Nephron progenitor cell (in vitro differentiated cells): ENCODE data around the gene LRRC34.

ENCODE experiments used
- DNase-seq: peaks from one replicate; pipeline ENCODE4 v3.0.0; 2021
- H3K27ac Mint-ChIP-seq: 2 replicates; pipeline ENCODE4 v1.8.0; 2021; ENCODE audit warnings: mild to moderate bottlenecking, moderate library complexity, mixed read lengths
- H3K27me3 Mint-ChIP-seq: 2 replicates; pipeline ENCODE4 v1.8.0; 2021; ENCODE audit warnings: mild to moderate bottlenecking, low read depth, mixed read lengths; ENCODE audit not compliant: poor library complexity
- H3K36me3 Mint-ChIP-seq: 2 replicates; pipeline ENCODE4 v1.8.0; 2021; ENCODE audit warnings: low read depth, mixed read lengths
- H3K4me1 Mint-ChIP-seq: 2 replicates; pipeline ENCODE4 v1.8.0; 2021; ENCODE audit warnings: mixed read lengths
- H3K4me3 Mint-ChIP-seq: 2 replicates; pipeline ENCODE4 v1.8.0; 2021; ENCODE audit warnings: mild to moderate bottlenecking, moderate library complexity, mixed read lengths
- H3K9me3 Mint-ChIP-seq: 2 replicates; pipeline ENCODE4 v1.8.0; 2021; ENCODE audit warnings: mild to moderate bottlenecking, moderate library complexity, mixed read lengths
- CTCF ChIP-seq: fragments of 200-600 bp; sonication (generic); IDR thresholded peaks from 2 replicates; pipeline ENCODE4 v1.5.0; 2021; ENCODE audit warnings: antibody characterized with exemption

Gene LRRC34

DNA sequence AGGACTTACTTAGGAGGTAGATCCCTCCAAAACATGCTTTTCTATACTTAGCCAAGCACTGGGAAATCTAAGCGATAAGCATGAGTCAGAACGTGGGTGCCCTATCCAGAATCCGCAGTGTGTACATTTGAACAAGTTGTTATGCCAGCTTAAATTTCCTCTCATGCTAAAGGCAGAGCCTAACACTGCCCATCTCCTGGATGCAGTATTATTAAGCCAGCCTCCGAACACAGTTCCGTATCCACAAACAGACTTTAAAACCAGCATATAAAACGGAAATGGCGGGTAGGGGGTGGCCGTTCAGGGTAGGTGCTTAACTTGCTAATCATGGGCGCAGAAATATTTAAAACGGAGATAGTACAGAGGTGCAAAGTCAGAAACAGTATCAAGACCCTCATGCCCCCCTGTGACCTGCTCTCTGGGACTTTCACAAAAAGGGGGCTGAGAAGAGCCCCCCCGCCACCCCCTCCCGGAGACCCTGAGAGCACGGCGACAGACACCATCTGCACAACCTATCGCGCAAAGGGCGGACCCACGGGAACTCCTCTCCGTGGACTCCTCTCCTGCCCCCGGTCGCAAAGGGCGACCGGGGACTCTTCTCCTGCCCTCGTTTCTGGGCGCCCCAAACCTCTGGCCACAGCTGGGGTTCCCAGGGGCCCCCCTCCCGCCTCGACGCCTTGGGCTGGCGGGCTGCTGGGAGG lies 923 bp downstream of the LRRC34 start:
- H3K27me3 Mint-ChIP-seq = peaks cover 9% of the 10 kb centered on the region
- peaks cover 40% of the 10 kb centered on the region for H3K9me3 Mint-ChIP-seq
- TF ChIP-seq CTCF = no peak
- no peak overlapping the region for H3K27ac Mint-ChIP-seq
- peaks cover 4% of the 10 kb centered on the region for H3K36me3 Mint-ChIP-seq
- DNase-seq = no peak
- peaks cover 19% of the 10 kb centered on the region for H3K4me1 Mint-ChIP-seq
- H3K4me3 Mint-ChIP-seq = peak overlapping the region; percentile 84

GRCh38 chr3:169809230-169809795 lies 3.4 kb downstream of the LRRC34 start:
- no peak overlapping the region for H3K27ac Mint-ChIP-seq
- peaks cover 5% of the 10 kb centered on the region for H3K27me3 Mint-ChIP-seq
- peaks cover 19% of the 10 kb centered on the region for H3K4me1 Mint-ChIP-seq
- no peak for DNase-seq
- TF ChIP-seq CTCF = no peak
- no peak overlapping the region for H3K4me3 Mint-ChIP-seq
- peaks cover 12% of the 10 kb centered on the region for H3K36me3 Mint-ChIP-seq
- peaks cover 16% of the 10 kb centered on the region for H3K9me3 Mint-ChIP-seq

DNA sequence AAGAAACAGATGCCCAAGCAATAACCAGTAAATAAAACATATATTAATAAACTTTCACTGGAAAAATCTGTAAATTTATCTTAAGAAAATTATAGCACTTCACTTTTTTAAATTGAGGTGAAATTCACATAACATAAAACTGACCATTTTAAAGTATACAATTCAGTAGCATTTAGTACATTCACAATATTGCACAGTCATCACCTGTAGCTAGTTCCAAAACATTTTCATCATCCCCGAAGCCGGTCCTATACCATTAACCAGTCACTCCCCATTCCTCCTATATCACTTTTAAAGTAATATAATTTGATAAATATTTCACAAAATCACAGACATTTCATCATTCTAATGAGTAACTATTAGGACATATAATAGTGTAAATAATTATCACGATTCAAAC lies 8.0 kb downstream of the LRRC34 start:
- Mint-ChIP-seq H3K4me1 (no peaks in the 10 kb centered on the region), H3K9me3 (no peaks in the 10 kb centered on the region), H3K27ac (no peak overlapping the region), H3K4me3 (no peak overlapping the region), H3K36me3 (peaks cover 22% of the 10 kb centered on the region), H3K27me3 (no peaks in the 10 kb centered on the region)
- DNase-seq = no peak
- no peak for TF ChIP-seq CTCF

DNA sequence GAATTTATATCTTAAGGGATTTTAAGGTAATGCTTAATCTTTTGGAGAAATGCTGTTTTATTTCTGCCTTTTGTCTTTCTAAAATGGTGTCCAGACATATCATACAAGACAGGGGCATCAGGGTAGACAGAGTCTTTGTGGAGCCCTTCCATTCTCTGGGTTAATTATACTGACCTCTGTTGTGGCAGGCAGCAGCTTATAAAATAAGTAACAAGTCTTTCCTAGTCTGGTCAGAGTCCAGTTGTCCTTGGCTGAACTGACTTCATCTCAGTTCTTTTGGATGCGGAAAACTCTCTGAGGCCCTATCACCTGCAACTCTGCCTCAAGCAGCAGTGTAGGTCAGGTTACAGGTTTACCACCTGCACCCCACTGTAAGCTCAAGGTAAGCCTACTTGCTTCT lies 20.3 kb downstream of the LRRC34 start:
- no peak for TF ChIP-seq CTCF
- Mint-ChIP-seq H3K9me3 (no peaks in the 10 kb centered on the region), H3K27ac (no peak overlapping the region), H3K27me3 (no peaks in the 10 kb centered on the region), H3K4me3 (no peak overlapping the region), H3K4me1 (no peaks in the 10 kb centered on the region), H3K36me3 (peaks cover 10% of the 10 kb centered on the region)
- no peak for DNase-seq

GRCh38 chr3:169790687-169791429 lies 21.8 kb downstream of the LRRC34 start:
- no peak overlapping the region for H3K4me3 Mint-ChIP-seq
- H3K36me3 Mint-ChIP-seq = peaks cover 22% of the 10 kb centered on the region
- no peaks in the 10 kb centered on the region for H3K9me3 Mint-ChIP-seq
- no peaks in the 10 kb centered on the region for H3K27me3 Mint-ChIP-seq
- TF ChIP-seq CTCF = no peak
- DNase-seq = no peak
- no peak overlapping the region for H3K27ac Mint-ChIP-seq
- no peaks in the 10 kb centered on the region for H3K4me1 Mint-ChIP-seq
